Measurements from ENCODE around the gene GSTA3.

- no peak for TF ChIP-seq REST (IDR thresholded peaks at IDR 0.05; ENCODE audit: low read depth, low read length)
- TF ChIP-seq NFIC (IDR thresholded peaks at IDR 0.05; ENCODE audit: borderline replicate concordance): no peak
- TF ChIP-seq MAX (IDR thresholded peaks at IDR 0.05; ENCODE audit: low read depth): no peak
- TF ChIP-seq, protein P1, sequence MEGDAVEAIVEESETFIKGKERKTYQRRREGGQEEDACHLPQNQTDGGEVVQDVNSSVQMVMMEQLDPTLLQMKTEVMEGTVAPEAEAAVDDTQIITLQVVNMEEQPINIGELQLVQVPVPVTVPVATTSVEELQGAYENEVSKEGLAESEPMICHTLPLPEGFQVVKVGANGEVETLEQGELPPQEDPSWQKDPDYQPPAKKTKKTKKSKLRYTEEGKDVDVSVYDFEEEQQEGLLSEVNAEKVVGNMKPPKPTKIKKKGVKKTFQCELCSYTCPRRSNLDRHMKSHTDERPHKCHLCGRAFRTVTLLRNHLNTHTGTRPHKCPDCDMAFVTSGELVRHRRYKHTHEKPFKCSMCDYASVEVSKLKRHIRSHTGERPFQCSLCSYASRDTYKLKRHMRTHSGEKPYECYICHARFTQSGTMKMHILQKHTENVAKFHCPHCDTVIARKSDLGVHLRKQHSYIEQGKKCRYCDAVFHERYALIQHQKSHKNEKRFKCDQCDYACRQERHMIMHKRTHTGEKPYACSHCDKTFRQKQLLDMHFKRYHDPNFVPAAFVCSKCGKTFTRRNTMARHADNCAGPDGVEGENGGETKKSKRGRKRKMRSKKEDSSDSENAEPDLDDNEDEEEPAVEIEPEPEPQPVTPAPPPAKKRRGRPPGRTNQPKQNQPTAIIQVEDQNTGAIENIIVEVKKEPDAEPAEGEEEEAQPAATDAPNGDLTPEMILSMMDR (IDR thresholded peaks at IDR 0.05): no peak
- TF ChIP-seq EP300 (IDR thresholded peaks at IDR 0.05; ENCODE audit: borderline replicate concordance in 1 of 2, low read depth in 1 of 2, low read length in 1 of 2): no peak
- no peak for TF ChIP-seq GABPA (IDR thresholded peaks at IDR 0.05; ENCODE audit: low read depth)
- TF ChIP-seq POLR2AphosphoS5 (IDR thresholded peaks at IDR 0.05; ENCODE audit: low read depth, low read length): no peak
Measured at GRCh38 chr6:52946306-52946705, 36.8 kb upstream of the GSTA3 start.

All from SK-N-SH (cell line).